Activated B cell treated with CpG ODN at 0.5 μM for 24 hours (primary cell): Measurements from ENCODE around the gene C11orf86. TPM values are rescaled to one million over a fixed set of nuclear protein-coding genes. Genes with fewer than 3 reads are reported as not detected.
"Not testable (repeated sequence)": the region's sequence is repeated elsewhere in the genome, so short reads cannot be mapped to it uniquely, and the experiment has no call there.

Source experiments
- ATAC-seq: fragments of 200-7000 bp; cut with Tn5 transposase; one replicate; pipeline ENCODE4 v1.10.0; 2021; ENCODE audit warnings: low read depth, mild to moderate bottlenecking, moderate library complexity
- CTCF ChIA-PET: fragments of 350-600 bp; sonication (Branson Sonifier 250); formaldehyde crosslinking; loops from one replicate; lab custom pipeline; 2021; ENCODE audit warnings: antibody characterized with exemption; lab: Charles Lee
- POLR2A ChIA-PET: fragments of 350-600 bp; sonication (Branson Sonifier 250); formaldehyde crosslinking; loops from one replicate; lab custom pipeline; 2021; ENCODE audit warnings: antibody characterized with exemption; lab: Charles Lee
- DNase-seq: peaks from one replicate; pipeline ENCODE4 v3.0.0; 2022
- H3K27ac Mint-ChIP-seq: one replicate; pipeline ENCODE4 v1.8.0; 2020; ENCODE audit warnings: mixed read lengths
- H3K27me3 Mint-ChIP-seq: one replicate; pipeline ENCODE4 v1.8.0; 2021; ENCODE audit warnings: mixed read lengths
- H3K36me3 Mint-ChIP-seq: one replicate; pipeline ENCODE4 v1.8.0; 2021; ENCODE audit warnings: low read depth, mixed read lengths
- H3K4me1 Mint-ChIP-seq: one replicate; pipeline ENCODE4 v1.8.0; 2021; ENCODE audit warnings: mixed read lengths
- H3K4me3 Mint-ChIP-seq: one replicate; pipeline ENCODE4 v1.8.0; 2020; ENCODE audit warnings: mild to moderate bottlenecking, mixed read lengths
- H3K9me3 Mint-ChIP-seq: one replicate; pipeline ENCODE4 v1.8.0; 2020; ENCODE audit warnings: mixed read lengths
- CTCF ChIP-seq: fragments of 200-600 bp; IDR thresholded peaks from one replicate; pipeline ENCODE4 v1.8.0; 2022; ENCODE audit warnings: antibody characterized with exemption, mild to moderate bottlenecking
- intact Hi-C: fragments of 100-400 bp; cut with micrococcal nuclease; formaldehyde crosslinking; loops from one replicate; pipeline ENCODE4 v1.15.1; 2024
- total RNA-seq: library from RNA; stranded (reverse); gene quantifications from 2 replicates; pipeline ENCODE4 v1.2.3, GENCODE V29; 2022

The C11orf86 gene
- total RNA-seq, 1 donor from 2014 or later: not detected

- DNase-seq (no peak), ATAC-seq (no peak)
- H3K9me3 Mint-ChIP-seq: no peaks in the 10 kb centered on the region
- ChIA-PET POLR2A (no interaction called here), CTCF (no interaction called here)
- no peak overlapping the region for H3K27ac Mint-ChIP-seq
- no peak overlapping the region for H3K4me3 Mint-ChIP-seq
- H3K27me3 Mint-ChIP-seq: peaks cover 13% of the 10 kb centered on the region
- intact Hi-C loops: no loop called here
- no peaks in the 10 kb centered on the region for H3K36me3 Mint-ChIP-seq
- no peak for TF ChIP-seq CTCF
- H3K4me1 Mint-ChIP-seq: no peaks in the 10 kb centered on the region
Observed at GRCh38 chr11:67002921-67003411, 27.9 kb downstream of the C11orf86 start.

DNA sequence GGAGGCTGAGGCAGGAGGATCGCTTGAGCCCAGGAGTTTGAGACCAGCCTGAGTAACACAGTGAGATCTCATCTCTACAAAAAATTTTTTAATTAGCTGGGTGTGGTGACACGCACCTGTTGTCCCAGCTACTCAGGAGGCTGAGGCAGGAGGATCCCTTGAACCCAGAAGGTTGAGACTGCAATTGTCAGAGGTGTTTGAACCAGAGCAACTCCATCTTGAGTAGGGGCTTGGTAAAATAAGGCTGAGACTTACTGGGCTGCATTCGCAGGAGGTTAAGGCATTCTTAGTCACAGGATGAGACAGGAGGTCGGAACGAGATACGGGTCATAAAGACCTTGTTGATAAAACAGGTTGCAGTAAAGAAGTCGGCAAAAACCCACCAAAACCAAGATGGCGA is 30.1 kb downstream of the C11orf86 start:
- intact Hi-C loops, DNase-seq, H3K4me3 Mint-ChIP-seq, H3K36me3 Mint-ChIP-seq, H3K27ac Mint-ChIP-seq, ATAC-seq, H3K9me3 Mint-ChIP-seq, POLR2A ChIA-PET, CTCF ChIA-PET, H3K4me1 Mint-ChIP-seq: not testable (repeated sequence)
- H3K27me3 Mint-ChIP-seq: peaks cover 18% of the 10 kb centered on the region

DNA sequence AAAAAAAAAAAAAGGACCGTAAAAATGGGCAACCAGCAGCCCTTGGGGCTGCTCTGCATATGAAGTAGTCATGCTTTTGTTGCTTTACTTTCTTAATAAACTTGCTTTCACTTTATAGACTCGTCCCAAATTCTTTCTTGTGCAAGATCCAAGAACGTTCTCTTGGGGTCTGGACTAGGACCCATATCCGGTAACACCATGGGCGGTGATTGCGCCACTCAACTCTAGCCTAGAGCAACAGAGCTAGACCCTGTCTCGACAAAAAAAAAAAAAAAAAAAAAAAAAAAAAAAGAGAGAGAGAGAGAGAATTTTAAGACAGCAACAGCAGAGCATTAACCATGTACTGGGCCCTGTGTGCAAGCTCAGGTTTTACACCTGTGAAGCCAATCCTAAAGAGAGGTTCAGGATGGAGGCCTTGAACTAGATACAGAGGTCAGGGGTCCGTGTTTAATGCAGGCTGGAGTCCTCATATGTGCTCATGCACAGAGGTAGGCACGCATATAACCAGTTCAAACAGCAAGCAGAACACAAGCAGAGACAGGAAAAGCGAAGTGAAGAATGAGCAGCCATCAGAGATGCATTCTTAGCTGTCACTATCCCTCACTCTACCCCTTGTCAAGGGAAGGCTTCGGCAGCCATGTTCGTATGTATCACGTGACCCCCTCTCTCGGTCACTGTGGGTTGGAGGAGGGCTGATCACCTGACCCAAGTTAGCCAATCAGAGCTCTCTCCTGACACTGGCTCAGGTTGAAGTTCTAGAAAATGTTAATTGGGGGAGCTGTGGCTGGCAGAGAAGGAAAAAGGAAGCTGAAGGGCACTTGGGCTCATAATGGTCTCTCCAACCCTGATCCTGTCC is 31.2 kb downstream of the C11orf86 start:
- H3K27ac Mint-ChIP-seq: no peak overlapping the region

DNA sequence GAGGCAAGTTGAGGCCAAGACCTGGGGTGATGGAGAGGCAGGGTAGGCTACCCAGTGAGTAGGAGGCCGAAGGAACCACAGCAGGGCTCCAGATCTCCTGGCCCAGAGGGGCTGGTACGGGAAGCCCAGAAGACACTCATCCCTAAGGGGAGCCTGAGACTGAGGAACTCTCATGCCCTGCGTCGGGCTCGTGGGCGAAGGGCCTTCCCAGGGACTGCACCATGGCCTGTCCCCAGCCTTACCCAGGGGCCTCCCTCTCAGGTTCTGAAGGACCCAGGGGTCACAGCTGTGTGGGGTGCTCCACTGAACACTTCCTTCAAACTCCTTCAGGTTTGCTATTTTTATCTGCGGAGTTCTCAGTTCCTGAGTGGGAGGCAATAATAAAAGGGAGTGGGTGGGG is 32.0 kb downstream of the C11orf86 start:
- ChIA-PET CTCF (no interaction called here), POLR2A (interaction anchor here (1.7 kb wide), 1 partner anchor 163 kb away, joined by 3 read pairs; the partner anchor contains the start of gene RCE1)
- Mint-ChIP-seq H3K36me3 (no peaks in the 10 kb centered on the region), H3K27ac (no peak overlapping the region), H3K4me1 (no peaks in the 10 kb centered on the region), H3K4me3 (no peak overlapping the region), H3K9me3 (no peaks in the 10 kb centered on the region), H3K27me3 (peaks cover 12% of the 10 kb centered on the region)
- DNase-seq (no peak), ATAC-seq (no peak)
- intact Hi-C loops: no loop called here
- no peak for TF ChIP-seq CTCF

More for the DNA sequence above, 31.2 kb downstream of the C11orf86 start:
- TF ChIP-seq CTCF: no peak
- H3K36me3 Mint-ChIP-seq: no peaks in the 10 kb centered on the region
- intact Hi-C loops: no loop called here
- no peaks in the 10 kb centered on the region for H3K9me3 Mint-ChIP-seq
- H3K4me3 Mint-ChIP-seq: no peak overlapping the region
- DNase-seq (no peak), ATAC-seq (no peak)
- H3K27me3 Mint-ChIP-seq: peaks cover 12% of the 10 kb centered on the region
- H3K4me1 Mint-ChIP-seq: no peaks in the 10 kb centered on the region
- CTCF ChIA-PET: no interaction called here
- POLR2A ChIA-PET: interaction anchor here (1.7 kb wide), 1 partner anchor 163 kb away, joined by 3 read pairs; the partner anchor contains the start of gene RCE1

DNA sequence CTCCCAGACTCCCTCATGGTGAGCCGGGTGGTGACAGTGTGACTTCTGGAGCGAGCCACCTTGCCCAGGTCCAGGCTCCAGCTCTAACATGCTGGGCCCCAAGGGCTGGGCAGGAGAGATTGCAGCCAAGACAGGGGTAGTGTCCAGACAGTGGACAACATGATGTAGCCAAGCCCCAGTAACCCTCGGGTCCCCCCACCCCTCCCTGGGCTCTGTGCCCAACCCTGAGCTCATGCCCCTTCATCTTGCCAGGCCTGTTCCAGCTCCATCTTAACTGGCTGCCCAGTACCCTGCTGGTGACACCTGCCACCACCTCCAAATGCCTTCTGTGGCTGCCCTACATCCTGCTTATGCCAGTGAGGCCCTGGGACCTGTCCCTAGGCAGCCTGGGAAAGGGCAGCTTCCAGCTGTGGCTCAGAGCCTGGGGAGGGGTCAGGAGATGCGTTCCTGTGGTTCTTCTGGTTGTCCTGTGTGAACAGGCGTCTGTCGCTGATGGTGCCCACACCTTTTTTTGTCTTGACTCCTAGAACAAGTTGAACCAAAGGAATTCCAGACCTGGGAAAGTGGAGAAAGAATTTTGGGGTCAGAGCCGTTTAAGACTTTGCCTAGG is 35.3 kb downstream of the C11orf86 start:
- POLR2A ChIA-PET: no interaction called here
- no peaks in the 10 kb centered on the region for H3K36me3 Mint-ChIP-seq
- DNase-seq (no peak), ATAC-seq (no peak)
- H3K27ac Mint-ChIP-seq: no peak overlapping the region
- CTCF ChIA-PET: no interaction called here
- H3K4me1 Mint-ChIP-seq: no peaks in the 10 kb centered on the region
- H3K9me3 Mint-ChIP-seq: no peaks in the 10 kb centered on the region
- H3K4me3 Mint-ChIP-seq: no peak overlapping the region
- intact Hi-C loops: no loop called here
- no peak for TF ChIP-seq CTCF
- peaks cover 26% of the 10 kb centered on the region for H3K27me3 Mint-ChIP-seq
